ENCODE measurements around the gene ACTN1. TPM values are rescaled to one million over a fixed set of nuclear protein-coding genes. Genes with fewer than 3 reads are reported as not detected.
A peak's percentile ranks its signal among the peaks of the same experiment; 100 is the strongest.

ACTN1 gene
- polyA plus RNA-seq, 1 of the 3 experiments (the other 2 are of a cell fraction), result 319 TPM

DNA sequence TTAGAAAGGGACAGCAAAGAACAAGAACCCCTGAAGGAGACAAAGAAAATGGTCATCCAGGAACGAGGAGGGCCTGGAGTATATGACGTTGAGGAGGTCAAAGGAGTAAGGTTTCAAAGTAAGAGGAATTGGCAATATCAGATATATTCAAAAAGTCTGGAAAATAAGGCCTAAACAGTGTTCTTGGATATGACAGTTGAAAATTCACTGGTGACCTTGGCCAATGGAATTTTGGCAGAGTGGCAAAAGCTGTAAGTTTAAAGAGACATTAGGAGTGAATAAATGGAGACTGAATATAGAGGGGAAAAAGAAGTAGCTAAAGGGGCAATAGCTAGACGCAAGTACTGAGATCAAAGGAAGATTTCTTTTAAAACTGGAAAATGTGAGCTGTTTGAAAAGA, 4.1 kb upstream of the ACTN1 start:
- H3K27ac ChIP-seq (ENCODE audit: low read depth in 2 of 2, low read length in 1 of 2), result peak overlapping the region in 1 of 2 experiments; percentile 98; a peak in 1 of 4 replicates
- WGBS (ENCODE audit: low lambda C conversion rate), result 95% methylated on average over 3 of the region's 3 CpGs
- H3K36me3 ChIP-seq (replicated peaks in 1 of 2; ENCODE audit: control insufficient read depth in 1 of 2, insufficient read depth in 2 of 2, low read length in 1 of 2), result no peaks in the 10 kb centered on the region
- ChIA-PET CTCF (interaction anchor here (0.8 to 1.5 kb wide), 3 partner anchors 68 to 107 kb away, joined by 3 read pairs; no protein-coding TSS in a partner anchor), POLR2A (no interaction called here)
- no peak overlapping the region for H3K9ac ChIP-seq
- H3K79me2 ChIP-seq (ENCODE audit: insufficient read depth), result peaks cover 15% of the 10 kb centered on the region
- H3K27me3 ChIP-seq (ENCODE audit: insufficient read depth), result no peaks in the 10 kb centered on the region
- no peaks in the 10 kb centered on the region for H3K9me3 ChIP-seq
- no peak overlapping the region for H3K4me2 ChIP-seq
- no peak for DNase-seq
- H2AFZ ChIP-seq (ENCODE audit: low read depth), result no peak overlapping the region
- H3F3A ChIP-seq (replicated peaks; ENCODE audit: insufficient read depth), result peaks cover 25% of the 10 kb centered on the region
- H3K9me2 ChIP-seq, result no peaks in the 10 kb centered on the region
- no peak overlapping the region for H3K4me3 ChIP-seq (ENCODE audit: low read depth in 2 of 2, low read length in 1 of 2)
- no peaks in the 10 kb centered on the region for H4K20me1 ChIP-seq (ENCODE audit: insufficient read depth)
- peaks cover 10% of the 10 kb centered on the region in 2 experiments; a peak in 2 of 4 replicates for H3K4me1 ChIP-seq (ENCODE audit: control insufficient read depth in 1 of 2, insufficient read depth in 2 of 2, low read depth in 1 of 2, low read length in 1 of 2)
- TF ChIP-seq TCF12 (IDR thresholded peaks at IDR 0.05) (peak; percentile 12; the same call in 1 of the 2 replicates), CHD2 (IDR thresholded peaks at IDR 0.05; ENCODE audit: low read length, partially characterized antibody) (no peak)

DNA sequence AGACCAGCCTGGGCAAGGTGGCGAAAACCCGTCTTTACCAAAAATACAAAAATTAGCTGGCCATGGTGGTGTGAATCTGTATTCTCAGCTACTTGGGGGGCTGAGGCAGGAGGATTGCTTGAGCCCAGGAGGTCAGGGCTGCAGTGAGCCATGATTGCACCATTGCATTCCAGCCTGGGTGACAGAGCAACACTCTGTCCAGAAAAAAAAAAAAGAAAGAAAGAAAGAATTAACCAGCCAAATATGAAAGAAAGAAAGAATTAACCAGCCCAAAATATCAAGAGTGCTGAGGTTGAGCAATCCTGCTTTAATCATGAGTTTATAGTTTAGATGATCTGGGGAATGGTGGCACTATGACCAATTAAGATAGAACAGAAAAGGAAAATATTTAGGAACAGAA, 3.5 kb upstream of the ACTN1 start:
- Histone ChIP-seq H3K9ac (no peak overlapping the region), H3K9me2 (no peaks in the 10 kb centered on the region), H3F3A (replicated peaks; ENCODE audit: insufficient read depth) (peaks cover 25% of the 10 kb centered on the region), H3K4me2 (no peak overlapping the region; the same call in 1 of the 2 replicates), H2AFZ (ENCODE audit: low read depth) (no peak overlapping the region), H3K27ac (ENCODE audit: low read depth in 2 of 2, low read length in 1 of 2) (peak overlapping the region in 1 of 2 experiments; percentile 98; a peak in 2 of 4 replicates), H3K4me3 (ENCODE audit: low read depth in 2 of 2, low read length in 1 of 2) (no peak overlapping the region), H3K79me2 (ENCODE audit: insufficient read depth) (peaks cover 21% of the 10 kb centered on the region), H3K36me3 (replicated peaks in 1 of 2; ENCODE audit: control insufficient read depth in 1 of 2, insufficient read depth in 2 of 2, low read length in 1 of 2) (no peaks in the 10 kb centered on the region), H3K4me1 (ENCODE audit: control insufficient read depth in 1 of 2, insufficient read depth in 2 of 2, low read depth in 1 of 2, low read length in 1 of 2) (peaks cover 6 to 10% of the 10 kb centered on the region in 2 experiments; a peak in 2 of 4 replicates), H4K20me1 (ENCODE audit: insufficient read depth) (peaks cover under 1% of the 10 kb centered on the region; the same call in 1 of the 2 replicates), H3K9me3 (no peaks in the 10 kb centered on the region), H3K27me3 (ENCODE audit: insufficient read depth) (no peaks in the 10 kb centered on the region)
- no peak for TF ChIP-seq SMC3 (IDR thresholded peaks at IDR 0.05; ENCODE audit: low read depth, low read length)
- no peak for TF ChIP-seq SIN3A (IDR thresholded peaks at IDR 0.05; ENCODE audit: borderline replicate concordance, low read depth, low read length)
- TF ChIP-seq NRF1 (IDR thresholded peaks at IDR 0.05; ENCODE audit: low read depth, low read length), result no peak
- TF ChIP-seq, protein P1, sequence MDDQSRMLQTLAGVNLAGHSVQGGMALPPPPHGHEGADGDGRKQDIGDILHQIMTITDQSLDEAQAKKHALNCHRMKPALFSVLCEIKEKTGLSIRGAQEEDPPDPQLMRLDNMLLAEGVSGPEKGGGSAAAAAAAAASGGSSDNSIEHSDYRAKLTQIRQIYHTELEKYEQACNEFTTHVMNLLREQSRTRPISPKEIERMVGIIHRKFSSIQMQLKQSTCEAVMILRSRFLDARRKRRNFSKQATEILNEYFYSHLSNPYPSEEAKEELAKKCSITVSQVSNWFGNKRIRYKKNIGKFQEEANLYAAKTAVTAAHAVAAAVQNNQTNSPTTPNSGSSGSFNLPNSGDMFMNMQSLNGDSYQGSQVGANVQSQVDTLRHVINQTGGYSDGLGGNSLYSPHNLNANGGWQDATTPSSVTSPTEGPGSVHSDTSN (IDR thresholded peaks at IDR 0.05), result no peak
- TF ChIP-seq, protein P2, sequence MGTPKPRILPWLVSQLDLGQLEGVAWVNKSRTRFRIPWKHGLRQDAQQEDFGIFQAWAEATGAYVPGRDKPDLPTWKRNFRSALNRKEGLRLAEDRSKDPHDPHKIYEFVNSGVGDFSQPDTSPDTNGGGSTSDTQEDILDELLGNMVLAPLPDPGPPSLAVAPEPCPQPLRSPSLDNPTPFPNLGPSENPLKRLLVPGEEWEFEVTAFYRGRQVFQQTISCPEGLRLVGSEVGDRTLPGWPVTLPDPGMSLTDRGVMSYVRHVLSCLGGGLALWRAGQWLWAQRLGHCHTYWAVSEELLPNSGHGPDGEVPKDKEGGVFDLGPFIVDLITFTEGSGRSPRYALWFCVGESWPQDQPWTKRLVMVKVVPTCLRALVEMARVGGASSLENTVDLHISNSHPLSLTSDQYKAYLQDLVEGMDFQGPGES (IDR thresholded peaks at IDR 0.05; ENCODE audit: low read depth, low read length), result no peak
- no peak for TF ChIP-seq POLR2AphosphoS5 (IDR thresholded peaks at IDR 0.05; ENCODE audit: low read depth, low read length)
- TF ChIP-seq FOXM1 (IDR thresholded peaks at IDR 0.05; ENCODE audit: low read depth), result no peak
- WGBS (ENCODE audit: low lambda C conversion rate), result 94% methylated on average over 2 of the region's 2 CpGs
- DNase-seq, result no peak
- ChIA-PET CTCF (interaction anchor here (1.5 kb wide), 1 partner anchor 108 kb away, joined by 3 read pairs; no protein-coding TSS in a partner anchor), POLR2A (no interaction called here)
